Ishikawa (cell line): ENCODE results near the gene ZDHHC7.

Source experiments
- CEBPB ChIP-seq: IDR thresholded peaks from 2 replicates; pipeline ENCODE4 v1.6.1; 2012
- CREB1 ChIP-seq: IDR thresholded peaks from 2 replicates; pipeline ENCODE4 v1.6.1; 2012; ENCODE audit warnings: low read depth
- EGR1 ChIP-seq: IDR thresholded peaks from 2 replicates; pipeline ENCODE4 v1.6.1; 2012
- EP300 ChIP-seq: IDR thresholded peaks from 2 replicates; pipeline ENCODE4 v1.6.1; 2012; ENCODE audit warnings: borderline replicate concordance
- FOXM1 ChIP-seq: IDR thresholded peaks from 2 replicates; pipeline ENCODE4 v1.6.1; 2012; ENCODE audit warnings: low read depth, borderline replicate concordance
- MAX ChIP-seq: IDR thresholded peaks from 2 replicates; pipeline ENCODE4 v1.6.1; 2012
- NFIC ChIP-seq: IDR thresholded peaks from 2 replicates; pipeline ENCODE4 v1.6.1; 2012
- RAD21 ChIP-seq: IDR thresholded peaks from 2 replicates; pipeline ENCODE4 v1.6.1; 2012; ENCODE audit warnings: low read depth
- REST ChIP-seq: IDR thresholded peaks from 2 replicates; pipeline ENCODE4 v1.6.1; 2012; ENCODE audit warnings: low read depth, mild to moderate bottlenecking
- TAF1 ChIP-seq: IDR thresholded peaks from 2 replicates; pipeline ENCODE4 v1.6.1; 2012; ENCODE audit warnings: low read depth, mild to moderate bottlenecking
- TCF12 ChIP-seq: IDR thresholded peaks from 2 replicates; pipeline ENCODE4 v1.6.1; 2012; ENCODE audit warnings: low read depth
- TEAD4 ChIP-seq: IDR thresholded peaks from 2 replicates; pipeline ENCODE4 v1.6.1; 2012
- YY1 ChIP-seq: IDR thresholded peaks from 2 replicates; pipeline ENCODE4 v1.6.1; 2012; ENCODE audit warnings: low read depth
- ZBTB7A ChIP-seq: IDR thresholded peaks from 2 replicates; pipeline ENCODE4 v1.6.1; 2012; ENCODE audit warnings: low read depth
- TF ChIP-seq, protein P1 (sequence below): IDR thresholded peaks from 2 replicates; pipeline ENCODE4 v1.6.1; 2012

ZDHHC7 gene

DNA sequence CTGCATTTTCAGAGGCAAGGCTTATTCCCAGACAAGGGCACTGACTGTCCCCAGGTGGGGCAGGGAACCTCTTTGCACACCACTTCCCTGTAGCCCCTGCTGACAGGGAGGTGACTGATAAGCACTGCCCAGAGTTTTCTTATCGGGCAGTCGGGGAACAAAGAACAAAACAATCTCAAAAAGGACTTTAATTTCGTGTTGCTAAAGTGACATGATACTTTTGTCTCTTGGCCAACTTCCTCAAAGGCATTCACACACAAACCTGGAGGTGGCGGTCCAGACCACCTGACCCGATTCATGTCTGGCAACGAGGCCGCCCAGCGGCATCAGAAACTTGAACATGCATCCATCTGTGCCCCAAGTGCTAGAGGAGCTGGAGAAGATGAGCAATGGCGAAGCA, 28.9 kb downstream of the ZDHHC7 start:
- TF ChIP-seq TEAD4 = no peak
- TF ChIP-seq EGR1 = no peak
- TF ChIP-seq ZBTB7A = no peak
- no peak for TF ChIP-seq FOXM1
- no peak for TF ChIP-seq CEBPB

GRCh38 chr16:84979516-84979915, 31.8 kb downstream of the ZDHHC7 start:
- TF ChIP-seq CREB1 (no peak), CEBPB (no peak), TAF1 (no peak), FOXM1 (no peak), TEAD4 (no peak), NFIC (no peak), TCF12 (no peak), ZBTB7A (no peak), MAX (no peak), RAD21 (no peak), EP300 (no peak), EGR1 (no peak), REST (no peak), YY1 (no peak)
- TF ChIP-seq, protein P1, sequence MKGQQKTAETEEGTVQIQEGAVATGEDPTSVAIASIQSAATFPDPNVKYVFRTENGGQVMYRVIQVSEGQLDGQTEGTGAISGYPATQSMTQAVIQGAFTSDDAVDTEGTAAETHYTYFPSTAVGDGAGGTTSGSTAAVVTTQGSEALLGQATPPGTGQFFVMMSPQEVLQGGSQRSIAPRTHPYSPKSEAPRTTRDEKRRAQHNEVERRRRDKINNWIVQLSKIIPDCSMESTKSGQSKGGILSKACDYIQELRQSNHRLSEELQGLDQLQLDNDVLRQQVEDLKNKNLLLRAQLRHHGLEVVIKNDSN = no peak

- TF ChIP-seq NFIC = 0 out of 2 replicates have a peak, but pooled peaks have one; percentile 12
- TF ChIP-seq, protein P1 = no peak
These were observed 34.5 kb downstream of the ZDHHC7 start for GRCh38 chr16:84976644-84977400.

DNA sequence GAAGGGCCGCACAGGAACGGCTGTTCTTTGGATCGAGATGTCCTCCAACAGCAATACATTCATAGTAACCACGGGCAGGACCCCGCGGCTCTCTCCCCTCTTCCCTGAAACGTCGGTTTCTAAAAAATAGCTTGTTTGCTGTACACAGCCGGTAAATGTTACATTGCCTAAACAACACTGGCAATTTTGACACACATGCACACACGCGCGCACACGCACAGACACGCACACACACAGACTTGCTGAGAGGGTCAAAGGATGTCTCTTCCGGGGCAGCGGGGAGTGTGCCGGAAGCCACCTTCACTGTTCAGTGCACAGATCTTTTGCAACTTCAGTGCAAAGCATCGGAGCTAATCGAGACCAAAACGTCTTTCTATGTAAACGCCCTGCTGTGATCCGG, 35.8 kb downstream of the ZDHHC7 start:
- TF ChIP-seq MAX (no peak), TCF12 (no peak), REST (no peak), FOXM1 (no peak), EGR1 (no peak), YY1 (no peak), TEAD4 (no peak), ZBTB7A (no peak), RAD21 (no peak), CEBPB (no peak), EP300 (no peak), TAF1 (no peak)
- TF ChIP-seq, protein P1 = no peak

DNA sequence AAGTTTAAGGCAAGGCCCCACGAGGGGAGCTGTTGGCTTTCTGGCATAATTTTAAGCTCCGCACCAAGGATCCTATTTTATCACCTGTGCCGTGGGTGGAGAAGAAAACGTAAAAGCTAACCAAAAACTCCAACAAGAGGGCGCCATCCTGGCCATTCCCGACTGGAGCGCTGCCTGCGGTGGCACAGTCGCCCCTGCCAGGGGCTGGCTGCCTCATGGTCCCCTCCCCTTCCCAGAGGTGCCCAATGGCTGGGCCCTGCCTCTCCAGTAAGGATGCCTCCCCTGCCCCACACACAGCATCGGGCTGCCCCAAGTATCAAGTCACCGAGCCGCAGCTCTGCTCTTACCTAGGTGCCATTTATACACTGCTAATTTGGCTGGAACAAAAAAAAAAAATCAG, 36.3 kb downstream of the ZDHHC7 start:
- no peak for TF ChIP-seq CREB1
- no peak for TF ChIP-seq TEAD4
- TF ChIP-seq CEBPB = no peak
- no peak for TF ChIP-seq EP300
- no peak for TF ChIP-seq RAD21
- TF ChIP-seq MAX = no peak
- no peak for TF ChIP-seq FOXM1
- TF ChIP-seq EGR1 = no peak
- TF ChIP-seq, protein P1 = no peak
- no peak for TF ChIP-seq ZBTB7A
- no peak for TF ChIP-seq TCF12
- no peak for TF ChIP-seq REST
- no peak for TF ChIP-seq NFIC
- no peak for TF ChIP-seq YY1
- no peak for TF ChIP-seq TAF1
